ENCODE data around the gene PLA2G4B.

The PLA2G4B gene

DNA sequence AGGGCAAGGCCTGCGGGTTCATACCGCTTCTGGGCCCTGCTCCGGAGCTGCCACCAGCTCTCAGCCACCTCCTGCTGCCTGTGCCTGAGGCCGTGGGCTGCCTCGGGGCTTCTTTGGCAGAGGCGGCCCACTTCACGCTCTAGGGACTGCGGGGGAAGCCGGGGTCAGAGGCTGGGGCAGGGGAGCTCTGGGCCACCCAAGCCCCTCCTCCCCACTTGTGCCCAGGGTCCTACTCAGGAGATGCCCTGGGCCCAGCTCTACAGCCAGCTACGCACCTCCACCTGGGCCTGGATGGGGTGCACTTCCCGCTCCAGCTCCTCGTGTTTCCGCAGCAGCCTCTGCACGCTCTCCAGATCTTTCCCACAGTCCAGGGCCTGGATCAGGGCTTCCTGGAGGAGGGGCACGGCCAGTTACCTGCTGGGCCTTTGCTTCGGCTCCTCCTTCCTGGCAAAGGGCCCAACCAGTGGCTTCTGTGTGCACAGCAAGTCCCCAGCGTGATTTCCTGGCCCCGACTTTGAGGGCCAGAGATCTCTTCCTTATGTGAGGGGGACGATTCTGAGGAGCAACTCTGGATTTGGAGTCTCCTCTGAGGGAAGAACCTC lies 24.0 kb downstream of the PLA2G4B start:
- Histone ChIP-seq H3K36me3 (ENCODE audit: control insufficient read depth, insufficient read depth, low read length, severe bottlenecking) (no peaks in the 10 kb centered on the region), H3K4me3 (ENCODE audit: low read length) (no peak overlapping the region), H3K9ac (ENCODE audit: low read length) (no peak overlapping the region), H3K9me3 (ENCODE audit: control insufficient read depth, low read length) (no peaks in the 10 kb centered on the region), H3K27me3 (replicated peaks; ENCODE audit: control insufficient read depth, insufficient read depth, low read length) (peaks cover 22% of the 10 kb centered on the region), H3K4me1 (ENCODE audit: control insufficient read depth, insufficient read depth, low read length) (no peaks in the 10 kb centered on the region)
- no peak for DNase-seq (ENCODE audit: low read depth)

DNA sequence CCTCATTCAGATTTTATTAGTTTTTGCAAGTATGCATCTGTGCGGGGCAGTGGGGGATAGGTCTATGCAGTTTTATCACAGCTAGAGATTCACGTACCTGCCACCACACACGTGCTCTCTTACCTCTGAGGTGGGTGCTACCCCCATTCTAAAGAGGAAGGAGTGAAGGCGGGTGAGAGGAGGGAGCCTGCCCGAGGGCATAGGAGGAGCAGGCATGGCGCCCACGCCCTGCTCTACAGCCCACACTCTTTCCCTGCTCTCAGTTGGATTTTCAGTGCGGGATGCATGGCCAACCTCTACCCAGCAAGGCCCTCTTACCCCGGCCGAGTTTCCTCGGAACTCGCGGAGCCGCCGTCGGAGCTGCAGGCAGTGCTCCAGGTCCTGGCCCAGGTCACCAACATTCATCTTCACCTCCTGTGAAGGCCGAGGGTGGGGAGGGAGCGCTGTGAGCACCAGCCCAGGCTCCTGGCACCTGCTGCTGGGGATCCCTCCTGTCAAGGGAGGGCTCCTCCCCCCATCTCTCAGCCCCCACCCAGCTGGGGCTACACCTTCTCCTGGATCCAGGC lies 26.9 kb downstream of the PLA2G4B start:
- Histone ChIP-seq H3K9ac (ENCODE audit: low read length) (no peak overlapping the region), H3K27me3 (replicated peaks; ENCODE audit: control insufficient read depth, insufficient read depth, low read length) (peaks cover 17% of the 10 kb centered on the region), H3K4me3 (ENCODE audit: low read length) (no peak overlapping the region), H3K36me3 (ENCODE audit: control insufficient read depth, insufficient read depth, low read length, severe bottlenecking) (no peaks in the 10 kb centered on the region), H3K4me1 (ENCODE audit: control insufficient read depth, insufficient read depth, low read length) (peaks cover 17% of the 10 kb centered on the region), H3K9me3 (ENCODE audit: control insufficient read depth, low read length) (no peaks in the 10 kb centered on the region)
- no peak for DNase-seq (ENCODE audit: low read depth)

GRCh38 chr15:41866263-41866703 lies 27.6 kb downstream of the PLA2G4B start:
- H3K27me3 ChIP-seq (replicated peaks; ENCODE audit: control insufficient read depth, insufficient read depth, low read length), result peaks cover 17% of the 10 kb centered on the region
- no peaks in the 10 kb centered on the region for H3K9me3 ChIP-seq (ENCODE audit: control insufficient read depth, low read length)
- DNase-seq (ENCODE audit: low read depth), result no peak
- H3K4me3 ChIP-seq (ENCODE audit: low read length), result no peak overlapping the region
- peaks cover 24% of the 10 kb centered on the region for H3K4me1 ChIP-seq (ENCODE audit: control insufficient read depth, insufficient read depth, low read length)
- no peaks in the 10 kb centered on the region for H3K36me3 ChIP-seq (ENCODE audit: control insufficient read depth, insufficient read depth, low read length, severe bottlenecking)
- H3K9ac ChIP-seq (ENCODE audit: low read length), result no peak overlapping the region

DNA sequence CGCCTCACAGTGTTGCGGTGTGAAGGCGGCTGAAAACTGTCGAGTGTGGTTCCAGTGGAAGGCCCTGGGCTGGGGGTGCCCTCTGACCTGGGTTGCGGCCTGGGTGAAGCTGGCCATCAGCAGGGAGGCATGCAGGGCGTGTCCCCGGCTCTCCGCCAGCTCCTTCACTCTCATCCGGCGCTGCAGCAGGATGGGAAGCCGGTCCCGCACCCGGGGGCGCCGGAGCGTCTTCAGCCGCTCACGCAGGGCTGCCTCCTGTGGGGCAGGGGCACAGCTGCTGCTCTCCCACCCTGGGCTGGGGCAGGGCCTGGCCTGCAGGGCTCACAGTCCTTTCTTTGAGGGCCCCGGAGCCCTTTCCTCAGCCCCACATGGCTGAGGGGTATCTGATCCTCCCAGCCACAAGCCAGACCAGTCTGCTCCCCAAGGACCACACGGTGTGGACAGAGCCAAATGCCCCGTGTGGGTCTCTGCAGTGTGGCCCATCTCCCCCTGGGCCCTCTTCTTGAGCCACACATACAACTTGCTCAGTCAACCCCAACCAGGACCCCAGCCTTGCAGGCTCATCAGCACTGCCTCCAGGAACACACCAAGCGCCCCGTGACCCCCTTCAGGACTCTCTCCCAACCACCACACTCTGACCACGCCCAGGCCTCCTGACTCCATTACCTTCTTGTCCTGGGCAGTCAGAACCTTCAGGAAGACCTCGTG lies 28.4 kb downstream of the PLA2G4B start:
- peaks cover 24% of the 10 kb centered on the region for H3K4me1 ChIP-seq (ENCODE audit: control insufficient read depth, insufficient read depth, low read length)
- no peak overlapping the region for H3K9ac ChIP-seq (ENCODE audit: low read length)
- no peaks in the 10 kb centered on the region for H3K36me3 ChIP-seq (ENCODE audit: control insufficient read depth, insufficient read depth, low read length, severe bottlenecking)
- peaks cover 18% of the 10 kb centered on the region for H3K27me3 ChIP-seq (replicated peaks; ENCODE audit: control insufficient read depth, insufficient read depth, low read length)
- H3K4me3 ChIP-seq (ENCODE audit: low read length), result no peak overlapping the region
- no peaks in the 10 kb centered on the region for H3K9me3 ChIP-seq (ENCODE audit: control insufficient read depth, low read length)
- DNase-seq (ENCODE audit: low read depth), result no peak

GRCh38 chr15:41868321-41868720 lies 29.7 kb downstream of the PLA2G4B start:
- H3K9me3 ChIP-seq (ENCODE audit: control insufficient read depth, low read length), result no peaks in the 10 kb centered on the region
- no peak for DNase-seq (ENCODE audit: low read depth)
- peaks cover 17% of the 10 kb centered on the region for H3K27me3 ChIP-seq (replicated peaks; ENCODE audit: control insufficient read depth, insufficient read depth, low read length)
- no peak overlapping the region for H3K4me3 ChIP-seq (ENCODE audit: low read length)
- H3K4me1 ChIP-seq (ENCODE audit: control insufficient read depth, insufficient read depth, low read length), result peaks cover 24% of the 10 kb centered on the region
- no peak overlapping the region for H3K9ac ChIP-seq (ENCODE audit: low read length)
- H3K36me3 ChIP-seq (ENCODE audit: control insufficient read depth, insufficient read depth, low read length, severe bottlenecking), result no peaks in the 10 kb centered on the region

DNA sequence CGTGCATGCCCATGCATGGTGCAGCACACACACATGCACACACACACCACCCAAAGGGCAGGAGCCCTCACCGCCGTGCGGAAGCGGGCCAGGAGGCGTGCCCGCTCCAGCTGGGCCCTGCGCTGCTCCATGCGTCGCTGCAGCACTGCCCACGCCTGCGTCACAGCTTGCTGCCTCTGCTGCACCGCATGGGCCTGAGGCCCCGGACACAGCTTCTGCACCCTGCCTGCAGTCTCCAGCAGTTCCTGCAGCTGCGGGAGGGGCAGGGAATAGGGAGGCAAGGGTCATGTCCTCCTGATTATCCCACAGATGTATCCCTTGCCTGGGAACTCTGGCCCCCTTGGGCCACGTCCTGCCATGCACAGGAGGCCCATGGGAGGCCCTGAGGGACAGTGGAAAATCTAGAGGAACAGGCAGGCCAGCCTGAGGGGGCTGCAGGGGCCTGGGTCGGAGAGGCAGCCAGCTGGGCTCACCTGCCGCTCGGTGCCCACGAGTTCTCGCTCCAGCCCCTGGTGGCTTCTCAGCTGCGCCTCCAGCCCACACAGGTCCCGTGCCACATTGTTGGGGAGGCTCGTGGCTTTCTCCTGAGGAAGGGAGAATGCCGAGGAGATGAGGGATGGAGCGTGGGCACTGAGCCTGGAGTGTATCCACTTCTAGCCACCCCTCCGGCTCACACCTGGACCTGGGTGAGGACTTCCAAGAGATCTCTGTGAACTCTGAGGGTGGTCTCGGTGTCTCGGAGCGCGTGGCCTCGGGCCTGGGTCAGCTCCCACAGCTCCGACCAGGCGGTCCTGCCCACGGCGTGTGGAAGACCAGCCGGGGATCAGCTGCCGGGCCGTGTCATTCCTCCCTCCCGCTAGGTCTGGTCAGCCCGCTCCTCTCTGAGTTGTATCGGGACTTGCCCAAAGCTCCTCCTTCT lies 31.4 kb downstream of the PLA2G4B start:
- Histone ChIP-seq H3K36me3 (ENCODE audit: control insufficient read depth, insufficient read depth, low read length, severe bottlenecking) (no peaks in the 10 kb centered on the region), H3K4me1 (ENCODE audit: control insufficient read depth, insufficient read depth, low read length) (peaks cover 24% of the 10 kb centered on the region), H3K27me3 (replicated peaks; ENCODE audit: control insufficient read depth, insufficient read depth, low read length) (peaks cover 25% of the 10 kb centered on the region), H3K4me3 (ENCODE audit: low read length) (no peak overlapping the region), H3K9me3 (ENCODE audit: control insufficient read depth, low read length) (no peaks in the 10 kb centered on the region), H3K9ac (ENCODE audit: low read length) (no peak overlapping the region)
- no peak for DNase-seq (ENCODE audit: low read depth)

GRCh38 chr15:41870689-41871081 lies 32.0 kb downstream of the PLA2G4B start:
- Histone ChIP-seq H3K9ac (ENCODE audit: low read length) (no peak overlapping the region), H3K4me3 (ENCODE audit: low read length) (no peak overlapping the region), H3K36me3 (ENCODE audit: control insufficient read depth, insufficient read depth, low read length, severe bottlenecking) (no peaks in the 10 kb centered on the region), H3K27me3 (replicated peaks; ENCODE audit: control insufficient read depth, insufficient read depth, low read length) (peaks cover 25% of the 10 kb centered on the region), H3K9me3 (ENCODE audit: control insufficient read depth, low read length) (no peaks in the 10 kb centered on the region), H3K4me1 (ENCODE audit: control insufficient read depth, insufficient read depth, low read length) (peaks cover 24% of the 10 kb centered on the region)
- DNase-seq (ENCODE audit: low read depth), result peak; percentile 16

DNA sequence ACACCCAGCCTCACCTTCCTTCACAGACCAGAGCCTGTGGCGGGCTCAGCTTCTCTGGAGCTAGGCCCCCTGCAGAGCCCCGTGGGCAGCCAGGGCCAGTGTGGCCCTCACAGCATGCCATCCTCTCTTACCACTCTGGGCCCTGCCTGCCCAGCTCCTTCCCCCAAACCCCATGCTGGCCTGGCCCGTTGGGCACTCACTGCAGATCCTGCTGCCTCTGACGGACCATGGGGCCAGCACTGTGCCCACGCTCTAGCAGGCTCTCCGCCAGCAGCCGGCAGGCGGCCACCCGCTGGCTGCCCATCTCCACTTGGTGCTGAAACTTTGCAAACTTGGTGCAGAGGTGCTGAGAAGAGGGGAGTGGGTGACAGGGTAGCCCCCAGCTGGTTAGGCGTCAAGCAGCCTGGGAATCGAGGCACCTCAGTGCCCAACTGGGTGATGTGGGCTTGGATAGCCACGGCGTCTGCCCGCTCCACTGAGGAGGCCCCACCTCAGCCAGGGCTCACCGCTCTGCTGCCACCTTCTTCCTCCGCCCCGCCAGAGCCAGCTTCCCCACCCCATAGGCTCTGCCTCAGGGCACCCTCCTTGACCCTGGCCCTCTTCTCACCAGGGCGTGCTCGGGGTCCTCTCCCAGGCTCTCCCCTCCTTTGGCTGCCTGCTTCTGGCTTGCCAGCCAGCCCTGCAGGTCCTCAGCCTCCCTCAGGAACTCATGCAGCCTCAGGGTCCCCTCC lies 32.7 kb downstream of the PLA2G4B start:
- H3K27me3 ChIP-seq (replicated peaks; ENCODE audit: control insufficient read depth, insufficient read depth, low read length), result peaks cover 25% of the 10 kb centered on the region
- no peak for DNase-seq (ENCODE audit: low read depth)
- H3K9ac ChIP-seq (ENCODE audit: low read length), result no peak overlapping the region
- H3K4me3 ChIP-seq (ENCODE audit: low read length), result no peak overlapping the region
- H3K9me3 ChIP-seq (ENCODE audit: control insufficient read depth, low read length), result no peaks in the 10 kb centered on the region
- no peaks in the 10 kb centered on the region for H3K36me3 ChIP-seq (ENCODE audit: control insufficient read depth, insufficient read depth, low read length, severe bottlenecking)
- peaks cover 24% of the 10 kb centered on the region for H3K4me1 ChIP-seq (ENCODE audit: control insufficient read depth, insufficient read depth, low read length)

- no peak for DNase-seq (ENCODE audit: low read depth)
- Histone ChIP-seq H3K36me3 (ENCODE audit: control insufficient read depth, insufficient read depth, low read length, severe bottlenecking) (no peaks in the 10 kb centered on the region), H3K9me3 (ENCODE audit: control insufficient read depth, low read length) (no peaks in the 10 kb centered on the region), H3K4me3 (ENCODE audit: low read length) (no peak overlapping the region), H3K9ac (ENCODE audit: low read length) (no peak overlapping the region), H3K4me1 (ENCODE audit: control insufficient read depth, insufficient read depth, low read length) (peaks cover 24% of the 10 kb centered on the region), H3K27me3 (replicated peaks; ENCODE audit: control insufficient read depth, insufficient read depth, low read length) (peaks cover 25% of the 10 kb centered on the region)
These were observed 33.6 kb downstream of the PLA2G4B start for GRCh38 chr15:41872166-41872747.

DNA sequence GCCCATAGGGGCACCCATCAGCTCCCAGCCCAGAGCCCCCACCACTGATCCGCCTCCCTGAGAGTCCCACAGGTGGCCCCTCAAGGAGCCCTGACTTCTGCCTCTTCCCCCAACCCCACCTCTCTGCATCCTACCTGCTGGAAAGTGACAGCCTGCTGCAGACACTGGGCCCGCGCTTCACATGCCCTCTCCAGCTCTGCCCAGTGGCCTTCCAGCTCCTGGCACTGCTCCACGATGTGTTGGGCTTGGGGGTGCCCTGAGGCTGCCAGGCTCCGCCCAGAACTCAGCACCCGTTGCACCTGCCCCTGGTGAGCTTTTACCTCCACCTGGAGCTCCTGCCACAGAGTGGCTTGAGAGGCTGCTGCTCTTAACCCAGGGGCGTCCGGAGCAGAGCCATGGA lies 35.1 kb downstream of the PLA2G4B start:
- DNase-seq (ENCODE audit: low read depth), result no peak
- Histone ChIP-seq H3K4me1 (ENCODE audit: control insufficient read depth, insufficient read depth, low read length) (peaks cover 24% of the 10 kb centered on the region), H3K27me3 (replicated peaks; ENCODE audit: control insufficient read depth, insufficient read depth, low read length) (peaks cover 25% of the 10 kb centered on the region), H3K9me3 (ENCODE audit: control insufficient read depth, low read length) (no peaks in the 10 kb centered on the region), H3K36me3 (ENCODE audit: control insufficient read depth, insufficient read depth, low read length, severe bottlenecking) (no peaks in the 10 kb centered on the region), H3K4me3 (ENCODE audit: low read length) (no peak overlapping the region), H3K9ac (ENCODE audit: low read length) (no peak overlapping the region)

Data from adipocyte (in vitro differentiated cells).